Stomach smooth muscle (tissue), 2 donors: ENCODE measurements around the gene PNPLA7.

Experiments
- H3K27ac ChIP-seq: one replicate; pipeline ENCODE4 v1.7.0; 2013; ENCODE audit warnings: mild to moderate bottlenecking, low read length, inconsistent platforms
- H3K27me3 ChIP-seq, 2 donors: one replicate each; pipeline ENCODE4 v1.7.0; 2013; ENCODE audit warnings: low read length in 2 of 2; ENCODE audit not compliant: insufficient read depth in 2 of 2, control insufficient read depth in 1 of 2
- H3K36me3 ChIP-seq, 2 donors: one replicate each; pipeline ENCODE4 v1.7.0; 2013; ENCODE audit warnings: low read length in 2 of 2; ENCODE audit not compliant: control insufficient read depth in 2 of 2, insufficient read depth in 2 of 2
- H3K4me1 ChIP-seq: one replicate; pipeline ENCODE4 v1.7.0; 2013; ENCODE audit warnings: low read length; ENCODE audit not compliant: control insufficient read depth, insufficient read depth
- H3K4me3 ChIP-seq, 2 donors: one replicate each; pipeline ENCODE4 v1.7.0; 2013; ENCODE audit warnings: low read length in 2 of 2
- H3K9ac ChIP-seq, 2 donors: one replicate each; pipeline ENCODE4 v1.7.0; 2013; ENCODE audit warnings: low read length in 2 of 2, mild to moderate bottlenecking in 1 of 2
- H3K9me3 ChIP-seq, 2 donors: one replicate each; pipeline ENCODE4 v1.7.0; 2013; ENCODE audit warnings: low read length in 2 of 2; ENCODE audit not compliant: control insufficient read depth in 2 of 2
- donor health status: healthy.
- donor health status: Pancreatic carcinoma.

Gene PNPLA7

GRCh38 chr9:137436761-137437600 is 113.2 kb downstream of the PNPLA7 start:
- H3K36me3 ChIP-seq, result no peaks in the 10 kb centered on the region
- no peak overlapping the region for H3K4me3 ChIP-seq
- H3K9ac ChIP-seq, result no peak overlapping the region
- no peaks in the 10 kb centered on the region for H3K9me3 ChIP-seq
- H3K27ac ChIP-seq, result no peak overlapping the region
- peaks cover 8 to 16% of the 10 kb centered on the region in 2 donors for H3K27me3 ChIP-seq
- H3K4me1 ChIP-seq, result peaks cover 2% of the 10 kb centered on the region

GRCh38 chr9:137435980-137436760 is 114.0 kb downstream of the PNPLA7 start:
- Histone ChIP-seq H3K4me3 (no peak overlapping the region), H3K27ac (no peak overlapping the region), H3K4me1 (peaks cover 2% of the 10 kb centered on the region), H3K9ac (no peak overlapping the region), H3K9me3 (no peaks in the 10 kb centered on the region), H3K27me3 (peaks cover 8 to 10% of the 10 kb centered on the region in 2 donors), H3K36me3 (no peaks in the 10 kb centered on the region)

- Histone ChIP-seq H3K4me3 (no peak overlapping the region), H3K4me1 (peaks cover 5% of the 10 kb centered on the region), H3K27ac (no peak overlapping the region), H3K36me3 (no peaks in the 10 kb centered on the region), H3K9ac (no peak overlapping the region), H3K27me3 (peaks cover 8 to 14% of the 10 kb centered on the region in 2 donors), H3K9me3 (no peaks in the 10 kb centered on the region)
Observed at GRCh38 chr9:137435381-137435891, 114.8 kb downstream of the PNPLA7 start.

DNA sequence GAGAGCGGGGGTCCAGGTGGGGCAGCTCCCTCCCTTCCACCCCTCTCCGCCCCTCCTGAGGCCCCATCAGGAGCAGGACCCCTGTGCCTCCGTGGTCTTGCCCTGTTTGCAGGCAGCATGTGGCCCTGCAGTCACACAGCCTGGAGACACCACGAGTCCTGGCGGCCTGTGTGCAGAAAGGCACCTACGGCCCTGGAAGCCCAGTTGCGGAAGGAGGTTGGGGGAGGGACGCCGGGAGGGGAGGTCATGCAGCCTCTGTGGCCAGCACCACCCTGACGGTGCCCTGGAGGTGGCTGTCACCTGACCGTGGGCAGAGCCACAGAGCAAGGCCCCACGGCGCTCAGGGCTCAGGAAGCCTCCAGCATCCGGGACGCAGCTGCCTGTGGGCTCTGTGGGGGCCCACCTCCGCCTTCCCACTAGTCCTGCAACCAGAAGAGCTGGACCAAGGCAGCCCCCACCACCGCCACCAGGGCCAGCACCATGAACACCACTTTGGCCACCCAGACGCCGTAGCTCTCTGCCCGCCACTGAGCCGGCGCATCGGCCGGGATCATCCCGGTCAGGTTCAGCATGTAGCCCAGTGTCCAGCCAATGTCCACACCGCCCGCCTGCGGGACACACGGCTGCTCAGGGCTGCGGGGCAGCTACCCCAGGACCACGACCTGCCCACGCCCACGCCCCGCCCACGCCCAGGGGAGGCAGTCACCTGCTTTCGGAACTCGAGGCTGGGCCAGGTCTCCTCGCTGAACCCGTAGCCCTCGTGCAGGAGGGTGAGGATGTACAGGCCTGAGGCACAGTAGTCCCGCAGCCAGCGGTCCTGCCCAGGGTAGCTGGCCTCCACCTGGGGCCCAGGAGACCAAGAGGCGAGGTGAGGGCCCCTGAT is 115.5 kb downstream of the PNPLA7 start:
- Histone ChIP-seq H3K27ac (no peak overlapping the region), H3K27me3 (peaks cover 10 to 20% of the 10 kb centered on the region in 2 donors)

GRCh38 chr9:137433916-137434431 is 116.2 kb downstream of the PNPLA7 start:
- no peaks in the 10 kb centered on the region for H3K36me3 ChIP-seq
- peaks cover 5 to 14% of the 10 kb centered on the region in 2 donors for H3K27me3 ChIP-seq
- no peak overlapping the region for H3K4me3 ChIP-seq
- peaks cover 9% of the 10 kb centered on the region for H3K4me1 ChIP-seq
- H3K27ac ChIP-seq, result no peak overlapping the region
- no peak overlapping the region for H3K9ac ChIP-seq
- H3K9me3 ChIP-seq, result no peaks in the 10 kb centered on the region

More for the DNA sequence above, 115.5 kb downstream of the PNPLA7 start:
- Histone ChIP-seq H3K36me3 (no peaks in the 10 kb centered on the region), H3K4me3 (no peak overlapping the region), H3K9me3 (no peaks in the 10 kb centered on the region), H3K9ac (no peak overlapping the region), H3K4me1 (peaks cover 9% of the 10 kb centered on the region)

DNA sequence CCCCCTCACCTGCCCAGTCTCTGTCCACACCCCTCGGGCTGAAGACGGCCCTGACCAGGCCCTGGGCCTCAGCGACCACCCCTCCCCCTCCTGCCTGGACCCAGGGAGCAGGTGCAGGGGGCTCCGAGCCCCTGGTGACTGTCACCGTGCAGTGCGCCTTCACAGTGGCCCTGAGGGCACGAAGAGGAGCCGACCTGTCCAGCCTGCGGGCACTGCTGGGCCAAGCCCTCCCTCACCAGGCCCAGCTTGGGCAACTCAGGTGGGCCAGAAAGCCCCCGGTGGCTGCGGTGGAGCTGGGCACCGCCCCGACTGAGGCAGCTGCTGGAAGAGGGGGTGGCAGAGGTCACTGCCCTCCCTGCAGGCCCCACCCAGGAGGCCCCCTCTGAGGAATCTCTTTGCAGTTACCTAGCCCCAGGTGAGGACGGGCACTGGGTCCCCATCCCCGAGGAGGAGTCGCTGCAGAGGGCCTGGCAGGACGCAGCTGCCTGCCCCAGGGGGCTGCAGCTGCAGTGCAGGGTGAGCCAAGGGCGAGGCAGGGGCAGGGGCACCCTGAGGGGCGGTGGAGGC is 116.8 kb downstream of the PNPLA7 start:
- Histone ChIP-seq H3K4me1 (peaks cover 9% of the 10 kb centered on the region), H3K4me3 (no peak overlapping the region), H3K36me3 (no peaks in the 10 kb centered on the region), H3K9me3 (no peaks in the 10 kb centered on the region), H3K9ac (no peak overlapping the region), H3K27ac (no peak overlapping the region), H3K27me3 (peaks cover 5 to 13% of the 10 kb centered on the region in 2 donors)

GRCh38 chr9:137432687-137433348 is 117.4 kb downstream of the PNPLA7 start:
- H3K4me3 ChIP-seq, result no peak overlapping the region
- no peak overlapping the region for H3K27ac ChIP-seq
- H3K9me3 ChIP-seq, result no peaks in the 10 kb centered on the region
- no peak overlapping the region for H3K9ac ChIP-seq
- H3K36me3 ChIP-seq, result no peaks in the 10 kb centered on the region
- H3K4me1 ChIP-seq, result peaks cover 9% of the 10 kb centered on the region
- H3K27me3 ChIP-seq, result peaks cover 5 to 13% of the 10 kb centered on the region in 2 donors

DNA sequence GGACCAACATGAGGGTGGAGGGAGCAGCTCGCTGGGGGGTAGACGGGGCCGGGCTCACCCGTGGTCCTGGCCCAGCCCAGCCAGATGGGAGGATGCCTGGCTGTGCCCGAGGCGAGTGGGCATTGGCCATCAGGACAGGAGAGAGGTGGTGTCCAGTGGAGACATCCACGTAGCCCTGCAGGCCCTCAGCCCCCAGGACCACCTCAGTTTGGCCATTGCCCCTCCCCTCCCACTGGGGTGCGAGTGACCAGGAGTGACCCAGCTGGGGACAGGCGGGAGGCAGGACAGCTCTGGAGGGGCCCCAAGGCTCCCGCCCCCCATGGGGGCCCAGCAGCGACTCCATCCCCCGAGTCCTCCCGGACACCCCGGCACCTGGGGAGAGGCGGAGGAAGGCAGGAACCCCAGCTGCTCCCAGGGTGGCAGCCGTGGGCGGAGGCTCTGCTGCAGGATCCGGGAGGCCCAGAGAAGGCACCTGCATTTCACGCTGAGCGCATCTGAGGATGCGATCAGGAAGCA is 118.7 kb downstream of the PNPLA7 start:
- peaks cover 2 to 10% of the 10 kb centered on the region in 2 donors for H3K27me3 ChIP-seq

GRCh38 chr9:137430723-137431415 is 119.3 kb downstream of the PNPLA7 start:
- no peak overlapping the region for H3K9ac ChIP-seq
- no peaks in the 10 kb centered on the region for H3K36me3 ChIP-seq
- H3K27me3 ChIP-seq, result peaks cover 2 to 10% of the 10 kb centered on the region in 2 donors
- H3K4me1 ChIP-seq, result peaks cover 8% of the 10 kb centered on the region
- no peak overlapping the region for H3K27ac ChIP-seq
- H3K4me3 ChIP-seq, result no peak overlapping the region
- H3K9me3 ChIP-seq, result no peaks in the 10 kb centered on the region

More for the DNA sequence above, 118.7 kb downstream of the PNPLA7 start:
- no peak overlapping the region for H3K27ac ChIP-seq
- H3K4me1 ChIP-seq, result peaks cover 9% of the 10 kb centered on the region
- H3K9me3 ChIP-seq, result no peaks in the 10 kb centered on the region
- no peak overlapping the region for H3K4me3 ChIP-seq
- H3K36me3 ChIP-seq, result no peaks in the 10 kb centered on the region
- H3K9ac ChIP-seq, result no peak overlapping the region
